Neural cell (in vitro differentiated cells): ENCODE measurements around the gene SULF2. TPM values are rescaled to one million over a fixed set of nuclear protein-coding genes. Genes with fewer than 3 reads are reported as not detected.

ENCODE experiments used
- H2AFZ ChIP-seq: fragments of 200-600, 300-800 bp; sonication (generic), shearing (Covaris generic); 2 replicates; pipeline ENCODE4 v1.6.0; 2014; ENCODE audit warnings: low read depth, mild to moderate bottlenecking, antibody characterized with exemption, low read length, moderate library complexity
- H3F3A ChIP-seq: fragments of 200-600 bp; shearing (Covaris generic); 2 replicates; pipeline ENCODE4 v1.6.1; 2016; ENCODE audit warnings: mild to moderate bottlenecking, moderate library complexity, mixed read lengths, antibody characterized with exemption, low read length; ENCODE audit not compliant: insufficient read depth, poor library complexity, severe bottlenecking
- H3K27ac ChIP-seq: fragments of 200-600, 300-800 bp; sonication (generic), shearing (Covaris generic); 2 replicates; pipeline ENCODE4 v1.5.1; 2014; ENCODE audit warnings: mild to moderate bottlenecking, low read length, moderate library complexity
- H3K27me3 ChIP-seq: fragments of 300-800, 200-600 bp; sonication (generic), shearing (Covaris generic); 2 replicates; pipeline ENCODE4 v1.6.0; 2014; ENCODE audit warnings: mild to moderate bottlenecking, low read depth, low read length, moderate library complexity; ENCODE audit not compliant: insufficient read depth
- H3K36me3 ChIP-seq: fragments of 300-800, 200-600 bp; sonication (generic), shearing (Covaris generic); 2 replicates; pipeline ENCODE4 v1.5.1; 2014; ENCODE audit warnings: mild to moderate bottlenecking, antibody characterized with exemption, low read length, moderate library complexity; ENCODE audit not compliant: insufficient read depth
- H3K4me2 ChIP-seq: fragments of 300-800, 200-600 bp; sonication (generic), shearing (Covaris generic); 2 replicates; pipeline ENCODE4 v1.6.0; 2014; ENCODE audit warnings: mild to moderate bottlenecking, low read length
- H3K4me3 ChIP-seq: fragments of 300-800, 200-600 bp; sonication (generic), shearing (Covaris generic); 2 replicates; pipeline ENCODE4 v1.5.1; 2014; ENCODE audit warnings: mild to moderate bottlenecking, low read length, moderate library complexity
- H3K79me2 ChIP-seq: fragments of 200-600 bp; shearing (Covaris generic); replicated peaks from 2 replicates; pipeline ENCODE4 v1.6.0; 2014; ENCODE audit warnings: mild to moderate bottlenecking, low read length, moderate library complexity; ENCODE audit not compliant: insufficient read depth
- H3K9ac ChIP-seq: fragments of 300-800, 200-600 bp; sonication (generic), shearing (Covaris generic); 2 replicates; pipeline ENCODE4 v1.6.1; 2016; ENCODE audit warnings: mild to moderate bottlenecking, low read length, mixed read lengths
- H3K9me2 ChIP-seq: fragments of 200-600 bp; shearing (Covaris generic); 2 replicates; pipeline ENCODE4 v1.6.1; 2016; ENCODE audit warnings: mild to moderate bottlenecking, low read length, mixed read lengths; ENCODE audit not compliant: insufficient read depth
- H3K9me3 ChIP-seq: fragments of 200-600, 300-800 bp; sonication (generic), shearing (Covaris generic); 2 replicates; pipeline ENCODE4 v1.6.1; 2016; ENCODE audit warnings: mild to moderate bottlenecking, mixed run types, low read length, moderate library complexity, mixed read lengths
- H4K20me1 ChIP-seq: fragments of 200-600 bp; shearing (Covaris generic); 2 replicates; pipeline ENCODE4 v1.6.1; 2016; ENCODE audit warnings: mild to moderate bottlenecking, mixed run types; ENCODE audit not compliant: insufficient read depth
- CTCF ChIP-seq: fragments of 450-650 bp; IDR thresholded peaks from 2 replicates; pipeline ENCODE4 v1.5.1; 2014; ENCODE audit warnings: antibody characterized with exemption, mild to moderate bottlenecking, moderate library complexity; ENCODE audit not compliant: poor library complexity, severe bottlenecking
- EP300 ChIP-seq: fragments of 450-650 bp; conservative IDR thresholded peaks from 2 replicates; pipeline ENCODE4 v1.6.1; 2014; ENCODE audit warnings: antibody characterized with exemption, mild to moderate bottlenecking, moderate library complexity; ENCODE audit not compliant: poor library complexity, severe bottlenecking
- EZH2 ChIP-seq: fragments of 200-600, 300-800 bp; shearing (Covaris generic), sonication (generic); IDR thresholded peaks from 2 replicates; pipeline ENCODE4 v1.6.1; 2014; ENCODE audit warnings: antibody characterized with exemption, low read length, borderline replicate concordance, mild to moderate bottlenecking; ENCODE audit not compliant: insufficient read depth, poor library complexity, severe bottlenecking
- MXI1 ChIP-seq: fragments of 450-650 bp; conservative IDR thresholded peaks from 2 replicates; pipeline ENCODE4 v1.6.1; 2014; ENCODE audit warnings: antibody characterized with exemption, mild to moderate bottlenecking; ENCODE audit not compliant: poor library complexity, severe bottlenecking
- POLR2AphosphoS5 ChIP-seq: IDR thresholded peaks from 2 replicates; pipeline ENCODE4 v1.6.1; 2012
- RAD21 ChIP-seq: fragments of 450-650 bp; conservative IDR thresholded peaks from 2 replicates; pipeline ENCODE4 v1.6.1; 2014; ENCODE audit warnings: antibody characterized with exemption, mild to moderate bottlenecking, moderate library complexity
- REST ChIP-seq: IDR thresholded peaks from 2 replicates; pipeline ENCODE4 v1.6.1; 2012; ENCODE audit warnings: borderline replicate concordance
- SMC3 ChIP-seq: fragments of 450-650 bp; conservative IDR thresholded peaks from 2 replicates; pipeline ENCODE4 v1.6.1; 2014; ENCODE audit warnings: antibody characterized with exemption, mild to moderate bottlenecking, moderate library complexity; ENCODE audit not compliant: poor library complexity
- TAF1 ChIP-seq: IDR thresholded peaks from 2 replicates; pipeline ENCODE4 v1.6.1; 2012; ENCODE audit warnings: low read depth
- polyA plus RNA-seq: library from polyadenylated mRNA; depleted of rRNA; stranded (reverse); fragments of >200 nt; gene quantifications from 2 replicates; pipeline ENCODE4 v1.2.3, GENCODE V29; 2014

SULF2 gene
- polyA plus RNA-seq, 1 donor from 2014 or later, result 30.0 TPM

GRCh38 chr20:47638851-47639250 is 146.4 kb downstream of the SULF2 start:
- Histone ChIP-seq H3K9ac (no peak overlapping the region), H4K20me1 (no peaks in the 10 kb centered on the region), H3K36me3 (peaks cover 8% of the 10 kb centered on the region), H3K4me3 (no peak overlapping the region), H2AFZ (no peak overlapping the region), H3K27me3 (no peaks in the 10 kb centered on the region), H3K79me2 (no peaks in the 10 kb centered on the region), H3K9me3 (no peaks in the 10 kb centered on the region), H3F3A (no peaks in the 10 kb centered on the region), H3K4me2 (no peak overlapping the region), H3K9me2 (no peaks in the 10 kb centered on the region), H3K27ac (no peak overlapping the region)
- TF ChIP-seq MXI1 (no peak), EP300 (no peak), CTCF (no peak), TAF1 (no peak), REST (no peak), SMC3 (no peak), POLR2AphosphoS5 (no peak), EZH2 (no peak), RAD21 (no peak)

- Histone ChIP-seq H3K36me3 (peaks cover 3% of the 10 kb centered on the region), H3K9me3 (no peaks in the 10 kb centered on the region), H3K9ac (no peak overlapping the region), H2AFZ (no peak overlapping the region), H3K9me2 (no peaks in the 10 kb centered on the region), H3K4me3 (no peak overlapping the region), H3F3A (no peaks in the 10 kb centered on the region), H3K27ac (no peak overlapping the region), H3K27me3 (no peaks in the 10 kb centered on the region), H3K4me2 (no peak overlapping the region), H4K20me1 (no peaks in the 10 kb centered on the region), H3K79me2 (no peaks in the 10 kb centered on the region)
- no peak for TF ChIP-seq CTCF
- no peak for TF ChIP-seq REST
- TF ChIP-seq MXI1, result no peak
- TF ChIP-seq EP300, result no peak
- no peak for TF ChIP-seq TAF1
- no peak for TF ChIP-seq EZH2
- TF ChIP-seq POLR2AphosphoS5, result no peak
- no peak for TF ChIP-seq RAD21
- TF ChIP-seq SMC3, result no peak
These were observed 150.0 kb downstream of the SULF2 start for GRCh38 chr20:47635256-47635655.
